ENCODE measurements around the gene TAF11L10.
"Not testable (repeated sequence)": the region's sequence is repeated elsewhere in the genome, so short reads cannot be mapped to it uniquely, and the experiment has no call there.

Gene TAF11L10

GRCh38 chr5:17597728-17598127 is at the start of gene TAF11L10:
TSS of gene TAF11L10 (minus strand) at chr5:17597828.
- not testable (repeated sequence) for H3K4me3 ChIP-seq (replicated peaks in 1 of 2; ENCODE audit: low read depth in 2 of 2, low read length in 2 of 2); DNase-seq (ENCODE audit: low read depth in 2 of 2)

GRCh38 chr5:17634160-17634559 is 36.5 kb upstream of the TAF11L10 start, which contains the start of gene TAF11L14:
TSS of gene TAF11L14 (plus strand) at chr5:17634460.
- no peak for DNase-seq (ENCODE audit: low read depth in 2 of 2)
- no peak within 1 kb of the TSS for H3K4me3 ChIP-seq (replicated peaks in 1 of 2; ENCODE audit: low read depth in 2 of 2, low read length in 2 of 2)
- TF ChIP-seq CTCF (IDR thresholded peaks at IDR 0.05; ENCODE audit: low read depth, low read length) = no peak

- not testable (repeated sequence) for H3K4me3 ChIP-seq (replicated peaks in 1 of 2; ENCODE audit: low read depth in 2 of 2, low read length in 2 of 2); DNase-seq (ENCODE audit: low read depth in 2 of 2)
Measured at GRCh38 chr5:17631788-17632187, 34.2 kb upstream of the TAF11L10 start, which contains the start of gene TAF11L13. TSS of gene TAF11L13 (plus strand) at chr5:17632088.

GRCh38 chr5:17625686-17626085 is 28.1 kb upstream of the TAF11L10 start:
- no peak for TF ChIP-seq CTCF (IDR thresholded peaks at IDR 0.05; ENCODE audit: low read depth, low read length)

GRCh38 chr5:17620627-17621026 is 23.0 kb upstream of the TAF11L10 start:
- DNase-seq (ENCODE audit: low read depth in 2 of 2) = no peak
- no peak for TF ChIP-seq CTCF (IDR thresholded peaks at IDR 0.05; ENCODE audit: low read depth, low read length)
- H3K4me3 ChIP-seq (replicated peaks in 1 of 2; ENCODE audit: low read depth in 2 of 2, low read length in 2 of 2) = no peak overlapping the region

More at GRCh38 chr5:17625686-17626085, 28.1 kb upstream of the TAF11L10 start:
- DNase-seq (ENCODE audit: low read depth in 2 of 2) = no peak
- H3K4me3 ChIP-seq (replicated peaks in 1 of 2; ENCODE audit: low read depth in 2 of 2, low read length in 2 of 2) = no peak overlapping the region

- DNase-seq (ENCODE audit: low read depth in 2 of 2) = no peak
- no peak overlapping the region for H3K4me3 ChIP-seq (replicated peaks in 1 of 2; ENCODE audit: low read depth in 2 of 2, low read length in 2 of 2)
- TF ChIP-seq CTCF (IDR thresholded peaks at IDR 0.05; ENCODE audit: low read depth, low read length) = no peak
Measured at GRCh38 chr5:17619354-17619753, 21.7 kb upstream of the TAF11L10 start.

- H3K4me3 ChIP-seq (replicated peaks in 1 of 2; ENCODE audit: low read depth in 2 of 2, low read length in 2 of 2) = no peak overlapping the region
Measured at GRCh38 chr5:17614872-17615605, 17.4 kb upstream of the TAF11L10 start.

GRCh38 chr5:17610092-17610491 is 12.5 kb upstream of the TAF11L10 start, which contains the start of gene TAF11L12:
TSS of gene TAF11L12 (plus strand) at chr5:17610392.
- H3K4me3 ChIP-seq (replicated peaks in 1 of 2; ENCODE audit: low read depth in 2 of 2, low read length in 2 of 2); DNase-seq (ENCODE audit: low read depth in 2 of 2): not testable (repeated sequence)

More at GRCh38 chr5:17614872-17615605, 17.4 kb upstream of the TAF11L10 start:
- DNase-seq (ENCODE audit: low read depth in 2 of 2) = no peak
- no peak for TF ChIP-seq CTCF (IDR thresholded peaks at IDR 0.05; ENCODE audit: low read depth, low read length)

- not testable (repeated sequence) for DNase-seq (ENCODE audit: low read depth in 2 of 2); H3K4me3 ChIP-seq (replicated peaks in 1 of 2; ENCODE audit: low read depth in 2 of 2, low read length in 2 of 2)
Measured at GRCh38 chr5:17607461-17607860, 9.8 kb upstream of the TAF11L10 start.

Measured in cardiac fibroblast (primary cell).